Adrenal gland (tissue), 12 donors: ENCODE measurements around the gene NELFE. TPM values are rescaled to one million over a fixed set of nuclear protein-coding genes. Genes with fewer than 3 reads are reported as not detected.

Experiments used
- DNase-seq, 7 donors: peaks; one replicate each; pipeline ENCODE4 v3.0.0-alpha.2; 2019 to 2020
- H3K27ac ChIP-seq, 5 donors: fragments of 200-600 bp; sonication (generic) in 4 of 5; 1 replicate in 3 of 5; 2 replicates in 2 of 5; pipeline versions ENCODE4 v1.5.1 to v1.8.0; 2016 to 2020; ENCODE audit warnings: mild to moderate bottlenecking in 1 of 5
- H3K27me3 ChIP-seq: fragments of 200-600 bp; 2 replicates; pipeline ENCODE4 v1.8.0; 2021
- H3K36me3 ChIP-seq, 2 donors: fragments of 200-600 bp; replicated peaks in 1 of 2; 1 replicate in 1 of 2; 2 replicates in 1 of 2; pipeline versions ENCODE4 v1.5.1 to v1.8.0; 2018 to 2022
- H3K4me1 ChIP-seq, 2 donors: fragments of 200-600 bp; replicated peaks in 1 of 2; 1 replicate in 1 of 2; 2 replicates in 1 of 2; pipeline versions ENCODE4 v1.5.1 to v1.8.0; 2018 to 2021
- H3K4me3 ChIP-seq, 4 donors: fragments of 200-600 bp; sonication (generic) in 3 of 4; one replicate each; pipeline ENCODE4 v1.5.1; 2016 to 2018
- H3K9me3 ChIP-seq, 3 donors: fragments of 200-600 bp; sonication (generic) in 1 of 3; replicated peaks in 1 of 3; 1 replicate in 2 of 3; 2 replicates in 1 of 3; pipeline versions ENCODE4 v1.5.1 to v1.8.0; 2016 to 2021
- CTCF ChIP-seq, 6 experiments: fragments of 450-650 bp in 4 of 6; fragments of 200-600 bp in 2 of 6; sonication (generic) in 1 of 6; IDR thresholded peaks; 1 replicate in 5 of 6; 2 replicates in 1 of 6; pipeline versions ENCODE4 v1.5.1 to v1.8.0; 2016 to 2021; ENCODE audit warnings: antibody characterized with exemption in 6 of 6, mild to moderate bottlenecking in 2 of 6, moderate library complexity in 1 of 6
- POLR2A ChIP-seq, 2 donors: fragments of 450-650 bp; IDR thresholded peaks; one replicate each; pipeline ENCODE4 v1.6.1; 2017; ENCODE audit warnings: antibody characterized with exemption in 2 of 2, mild to moderate bottlenecking in 2 of 2, moderate library complexity in 1 of 2
- WGBS, 4 donors: extraction: QIAGEN DNeasy Blood & Tissue Kit in 2 of 4; methylation state at CpG; one replicate each; pipeline versions ENCODE4 v1.1.5 to v1.1.7; 2013 to 2017; 5-methylcytosine and 5-hydroxymethylcytosine counted together
- intact Hi-C, 2 donors: fragments of 100-400 bp; cut with DNase I; formaldehyde crosslinking; loops; one replicate each; pipeline versions ENCODE4 v1.14.1 to v1.15.0; 2022 to 2023
- polyA plus RNA-seq, 3 donors: library from polyadenylated mRNA; stranded (reverse); fragments of 200-250 nt in 2 of 3; fragments of 350-450 nt in 1 of 3; fragmentation: Illumina TruSeq in 1 of 3; extraction: RNeasy Lipid Tissue Mini Kit (QIAGEN cat#74804) in 1 of 3; gene quantifications; one replicate each; pipeline ENCODE4 v1.2.3, GENCODE V29; 2013 to 2014
- total RNA-seq, 9 donors: library from RNA; depleted of rRNA in 4 of 9; stranded (reverse); fragments of >200 nt in 4 of 9; fragments of 120-200 nt in 1 of 9; fragmentation: NEBNext Ultra II Directional in 1 of 9; extraction: Animal tissue kit (Norgen Biotek cat#: 25700) in 1 of 9; gene quantifications; one replicate each; pipeline versions ENCODE4 v1.1.0 to v1.2.4, GENCODE V29; 2013 to 2023
- donor health status: healthy with polysubstance abuse.
- donor health status: Bipolar disorder and iron deficiency.
- donor health status: DM: yes; HTN: yes; CAD: no.
- donor health status: DM: no; HTN: no; CAD: no.
- donor health status: DM: no; HTN: no; CAD: no.
- donor health status: DM: yes; HTN: yes; CAD: no.

NELFE gene
- total and polyA plus RNA-seq, 12 donors: 64.4 to 117 (median 95.5) TPM

GRCh38 chr6:31956796-31957195, 2.0 kb downstream of the NELFE start:
- 65 to 95% (median 85%) methylated on average over 3 of the region's 3 CpGs for WGBS, 4 donors
- peaks cover 0 to 71% of the 10 kb centered on the region in 2 donors for H3K36me3 ChIP-seq
- intact Hi-C loops: no loop called here

GRCh38 chr6:31954511-31954910, 4.3 kb downstream of the NELFE start:
- intact Hi-C loops: loop anchor here (5.0 kb wide), 1 partner anchor 52 kb away; the partner anchor contains the start of gene ZBTB12 (in 2 of the 2)

More at GRCh38 chr6:31956796-31957195, 2.0 kb downstream of the NELFE start:
- H3K4me3 ChIP-seq: no peak overlapping the region
- H3K9me3 ChIP-seq: no peaks in the 10 kb centered on the region
- no peak for TF ChIP-seq CTCF (IDR thresholded peaks at IDR 0.05)
- no peak for TF ChIP-seq POLR2A (IDR thresholded peaks at IDR 0.05)
- H3K4me1 ChIP-seq: peaks cover 12 to 22% of the 10 kb centered on the region in 2 donors
- H3K27ac ChIP-seq: no peak overlapping the region
- no peaks in the 10 kb centered on the region for H3K27me3 ChIP-seq
- DNase-seq: no peak

GRCh38 chr6:31952890-31953289, 5.9 kb downstream of the NELFE start:
- Histone ChIP-seq H3K36me3 (peaks cover 0 to 62% of the 10 kb centered on the region in 2 donors), H3K4me3 (no peak overlapping the region), H3K27me3 (no peaks in the 10 kb centered on the region), H3K27ac (peak overlapping the region in 1 of 5 donors; percentile 24), H3K4me1 (peaks cover 1 to 6% of the 10 kb centered on the region in 2 donors), H3K9me3 (no peaks in the 10 kb centered on the region)
- no peak for DNase-seq
- WGBS, 4 donors: 74 to 79% (median 77%) methylated on average over 4 to 5 of the region's 5 CpGs
- intact Hi-C loops: loop anchor here (5.0 kb wide), 1 partner anchor 51 kb away; the partner anchor contains the start of gene ZBTB12 (in 2 of the 2)
- TF ChIP-seq POLR2A (IDR thresholded peaks at IDR 0.05): no peak
- no peak for TF ChIP-seq CTCF (IDR thresholded peaks at IDR 0.05)

More at GRCh38 chr6:31954511-31954910, 4.3 kb downstream of the NELFE start:
- Histone ChIP-seq H3K27ac (no peak overlapping the region), H3K4me3 (no peak overlapping the region), H3K9me3 (no peaks in the 10 kb centered on the region), H3K4me1 (peaks cover 10 to 15% of the 10 kb centered on the region in 2 donors), H3K36me3 (peaks cover 0 to 62% of the 10 kb centered on the region in 2 donors), H3K27me3 (no peaks in the 10 kb centered on the region)
- no peak for TF ChIP-seq CTCF (IDR thresholded peaks at IDR 0.05)
- 95 to 97% (median 97%) methylated on average over 28 of the region's 28 CpGs for WGBS, 4 donors
- DNase-seq: no peak

- intact Hi-C loops: loop anchor here (5.0 kb wide), 1 partner anchor 50 kb away; the partner anchor contains the start of gene ZBTB12 (in 2 of the 2)
- WGBS, 4 donors: 53 to 63% (median 55%) methylated on average over 5 of the region's 5 CpGs
- no peak overlapping the region for H3K4me3 ChIP-seq
- peaks cover 0 to 62% of the 10 kb centered on the region in 2 donors for H3K36me3 ChIP-seq
- no peaks in the 10 kb centered on the region for H3K27me3 ChIP-seq
- no peaks in the 10 kb centered on the region for H3K4me1 ChIP-seq
- DNase-seq: peak; percentile 67 to 85 (median 77)
- no peaks in the 10 kb centered on the region for H3K9me3 ChIP-seq
- peak overlapping the region in 1 of 5 donors; percentile 24 for H3K27ac ChIP-seq
- TF ChIP-seq POLR2A (IDR thresholded peaks at IDR 0.05) (no peak), CTCF (IDR thresholded peaks at IDR 0.05) (peak; percentile 67 to 80 (median 74))
Observed at GRCh38 chr6:31952140-31952805, 6.5 kb downstream of the NELFE start.
